ES-I3 (cell line): ENCODE data around the gene CRELD2.

Experiments used
- H3K36me3 ChIP-seq: 2 replicates; pipeline ENCODE4 v1.6.1; 2013; ENCODE audit warnings: mild to moderate bottlenecking, low read length, control low read depth, moderate library complexity; ENCODE audit not compliant: insufficient read depth
- H3K4me1 ChIP-seq: 2 replicates; pipeline ENCODE4 v1.6.1; 2013; ENCODE audit warnings: mild to moderate bottlenecking, control low read depth, low read length; ENCODE audit not compliant: insufficient read depth
- H3K9ac ChIP-seq: 2 replicates; pipeline ENCODE4 v1.6.1; 2013; ENCODE audit warnings: low read depth, mild to moderate bottlenecking, low read length, moderate library complexity
- H3K9me3 ChIP-seq: 2 replicates; pipeline ENCODE4 v1.6.1; 2013; ENCODE audit warnings: mild to moderate bottlenecking, low read length, moderate library complexity; ENCODE audit not compliant: control insufficient read depth, insufficient read depth

CRELD2 gene

GRCh38 chr22:49897015-49897684, 21.3 kb upstream of the CRELD2 start:
- H3K9me3 ChIP-seq, result no peaks in the 10 kb centered on the region
- no peak overlapping the region for H3K9ac ChIP-seq
- H3K36me3 ChIP-seq, result 0 out of 2 replicates have a peak, but pooled peaks cover 2% of the 10 kb centered on the region
- no peaks in the 10 kb centered on the region for H3K4me1 ChIP-seq

- H3K9ac ChIP-seq, result no peak overlapping the region
- H3K36me3 ChIP-seq, result no peaks in the 10 kb centered on the region; the same call in 1 of the 2 replicates
Observed at GRCh38 chr22:49899530-49899929, 18.9 kb upstream of the CRELD2 start.

GRCh38 chr22:49900441-49901230, 17.8 kb upstream of the CRELD2 start:
- H3K9ac ChIP-seq, result no peak overlapping the region
- no peaks in the 10 kb centered on the region for H3K4me1 ChIP-seq
- no peaks in the 10 kb centered on the region; the same call in 1 of the 2 replicates for H3K36me3 ChIP-seq
- no peaks in the 10 kb centered on the region for H3K9me3 ChIP-seq

More at GRCh38 chr22:49899530-49899929, 18.9 kb upstream of the CRELD2 start:
- H3K9me3 ChIP-seq, result no peaks in the 10 kb centered on the region
- no peaks in the 10 kb centered on the region for H3K4me1 ChIP-seq

GRCh38 chr22:49901457-49901856, 17.0 kb upstream of the CRELD2 start:
- no peaks in the 10 kb centered on the region; the same call in 1 of the 2 replicates for H3K36me3 ChIP-seq
- no peaks in the 10 kb centered on the region for H3K4me1 ChIP-seq
- H3K9ac ChIP-seq, result no peak overlapping the region
- no peaks in the 10 kb centered on the region for H3K9me3 ChIP-seq

- H3K36me3 ChIP-seq, result no peaks in the 10 kb centered on the region; the same call in 1 of the 2 replicates
- H3K9ac ChIP-seq, result no peak overlapping the region
- H3K9me3 ChIP-seq, result no peaks in the 10 kb centered on the region
- H3K4me1 ChIP-seq, result no peaks in the 10 kb centered on the region
Observed at GRCh38 chr22:49903322-49904039, 15.0 kb upstream of the CRELD2 start.

GRCh38 chr22:49904040-49904369, 14.4 kb upstream of the CRELD2 start:
- H3K4me1 ChIP-seq, result no peaks in the 10 kb centered on the region
- no peak overlapping the region for H3K9ac ChIP-seq
- H3K9me3 ChIP-seq, result no peaks in the 10 kb centered on the region
- H3K36me3 ChIP-seq, result no peaks in the 10 kb centered on the region; the same call in 1 of the 2 replicates

GRCh38 chr22:49905465-49905864, 13.0 kb upstream of the CRELD2 start:
- Histone ChIP-seq H3K9ac (no peak overlapping the region), H3K9me3 (no peaks in the 10 kb centered on the region), H3K36me3 (no peaks in the 10 kb centered on the region; the same call in 1 of the 2 replicates), H3K4me1 (no peaks in the 10 kb centered on the region)

GRCh38 chr22:49906071-49906798, 12.2 kb upstream of the CRELD2 start:
- Histone ChIP-seq H3K4me1 (no peaks in the 10 kb centered on the region), H3K9me3 (no peaks in the 10 kb centered on the region), H3K36me3 (no peaks in the 10 kb centered on the region; the same call in 1 of the 2 replicates), H3K9ac (no peak overlapping the region)

GRCh38 chr22:49906799-49907290, 11.6 kb upstream of the CRELD2 start:
- Histone ChIP-seq H3K4me1 (no peaks in the 10 kb centered on the region), H3K36me3 (no peaks in the 10 kb centered on the region; the same call in 1 of the 2 replicates), H3K9me3 (no peaks in the 10 kb centered on the region), H3K9ac (no peak overlapping the region)

- Histone ChIP-seq H3K9me3 (no peaks in the 10 kb centered on the region), H3K9ac (no peak overlapping the region), H3K36me3 (no peaks in the 10 kb centered on the region; the same call in 1 of the 2 replicates), H3K4me1 (no peaks in the 10 kb centered on the region)
Observed at GRCh38 chr22:49907807-49908206, 10.6 kb upstream of the CRELD2 start.

- Histone ChIP-seq H3K9me3 (no peaks in the 10 kb centered on the region), H3K9ac (no peak overlapping the region), H3K36me3 (no peaks in the 10 kb centered on the region), H3K4me1 (no peaks in the 10 kb centered on the region)
Observed at GRCh38 chr22:49909476-49910205, 8.8 kb upstream of the CRELD2 start.

GRCh38 chr22:49910229-49911155, 7.9 kb upstream of the CRELD2 start:
- no peaks in the 10 kb centered on the region for H3K36me3 ChIP-seq
- H3K9ac ChIP-seq, result no peak overlapping the region

More at GRCh38 chr22:49910229-49911155, 7.9 kb upstream of the CRELD2 start:
- Histone ChIP-seq H3K4me1 (no peaks in the 10 kb centered on the region), H3K9me3 (no peaks in the 10 kb centered on the region)
